Left ventricle myocardium superior (tissue), 1 donor: Measurements from ENCODE around the gene TEDC2. TPM values are rescaled to one million over a fixed set of nuclear protein-coding genes. Genes with fewer than 3 reads are reported as not detected.
"Not testable (repeated sequence)": the region's sequence is repeated elsewhere in the genome, so short reads cannot be mapped to it uniquely, and the experiment has no call there.

Experiments
- ATAC-seq: fragments of 200-7000 bp; cut with Tn5 transposase; one replicate; pipeline ENCODE4 v1.9.1; 2020; ENCODE audit warnings: mild to moderate bottlenecking, moderate library complexity
- DNase-seq: peaks from one replicate; pipeline ENCODE4 v3.0.0-alpha.2; 2020
- intact Hi-C: fragments of 100-400 bp; cut with micrococcal nuclease; formaldehyde crosslinking; loops from one replicate; pipeline ENCODE4 v1.11.0; 2022
- total RNA-seq: library from RNA; stranded (reverse); fragmentation: NEBNext Ultra II Directional; extraction: Animal tissue kit (Norgen Biotek cat#: 25700); gene quantifications from one replicate; pipeline ENCODE4 v1.2.1, GENCODE V29; 2021
- donor health status: DM: no; HTN: yes; CAD: no; lungs with severe emphysema.

Gene TEDC2
- total RNA-seq, 1 donor from 2014 or later, result 0.67 TPM

DNA sequence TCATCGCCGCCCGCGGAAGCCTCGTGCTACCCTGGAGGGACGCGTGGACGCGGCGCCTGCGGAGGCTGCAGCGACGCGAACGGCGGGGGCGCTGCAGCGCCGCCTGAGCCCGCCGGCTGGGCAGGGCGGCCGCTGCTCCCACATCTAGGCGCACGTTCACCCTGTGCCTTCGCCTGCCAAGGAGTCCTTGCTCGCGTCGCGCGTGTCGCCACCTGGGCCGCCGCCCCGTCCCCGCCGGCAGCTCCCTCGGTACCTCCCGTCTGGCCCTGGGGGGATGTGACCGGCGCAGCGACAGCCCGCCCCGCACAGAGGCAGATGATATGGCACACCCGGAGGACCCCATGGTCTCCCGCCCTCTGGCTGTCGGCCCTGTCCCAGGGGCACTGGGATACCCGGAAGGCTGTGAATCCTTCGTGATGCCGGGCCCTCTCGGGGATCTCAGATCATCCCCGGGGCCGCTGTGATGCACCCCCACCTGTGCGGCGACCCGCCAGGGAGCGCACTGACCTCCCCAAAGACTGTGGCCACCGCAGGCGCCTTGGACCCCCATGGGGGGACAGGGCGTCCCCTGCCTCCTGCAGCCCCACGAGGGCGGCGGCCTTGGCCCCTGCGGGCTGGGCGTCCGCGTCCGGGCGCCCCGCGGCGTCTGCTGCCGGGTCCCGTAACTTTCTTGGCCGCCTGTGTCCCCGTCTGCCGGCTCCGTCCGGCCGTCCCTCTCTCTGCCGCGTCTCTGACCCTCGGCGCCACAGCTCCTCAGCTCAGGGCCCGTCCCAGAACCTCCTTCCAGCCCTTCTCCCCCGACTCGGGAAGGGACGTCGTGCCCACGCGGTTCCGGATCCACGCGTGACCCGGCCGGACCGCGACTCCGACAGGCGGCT is 14.3 kb downstream of the TEDC2 start:
- intact Hi-C loops, result no loop called here
- DNase-seq (peak; percentile 80), ATAC-seq (peak; percentile 79)

DNA sequence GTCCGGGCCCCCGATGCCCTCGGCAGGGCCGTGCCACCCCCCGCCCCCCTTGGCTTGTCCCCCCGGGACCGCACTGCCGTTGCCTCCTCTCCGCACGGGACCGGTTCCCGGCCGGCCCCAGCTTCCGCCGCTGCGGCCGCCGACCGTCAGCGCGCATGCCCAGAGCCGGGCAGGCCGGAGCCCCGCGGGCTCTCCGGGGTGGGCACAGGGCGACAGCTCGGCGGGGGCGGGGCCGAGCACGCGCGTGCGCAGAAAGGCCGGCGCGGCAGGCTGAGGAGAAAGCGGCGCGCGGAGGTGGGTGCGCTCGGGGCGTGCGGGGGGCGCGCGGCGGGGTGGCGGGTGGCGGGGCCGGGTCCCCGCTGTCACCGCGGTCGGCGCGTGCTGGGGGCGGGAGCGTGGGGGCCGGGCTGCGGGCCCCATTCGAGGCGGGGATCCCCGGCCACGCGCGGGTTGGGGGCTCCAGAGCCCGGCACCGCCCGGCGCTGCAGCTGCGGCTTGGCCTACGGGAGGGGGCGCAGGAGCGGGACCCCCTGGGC is 15.0 kb downstream of the TEDC2 start, which contains the start of gene TBC1D24:
Gene TBC1D24, plus strand, starts transcription at position 251 of the 536 bp plus-strand sequence. CDS start 21,022 bp downstream, outside the sequence.
- ATAC-seq, result peak; percentile 94
- intact Hi-C loops, result no loop called here
- DNase-seq, result peak; percentile 94

DNA sequence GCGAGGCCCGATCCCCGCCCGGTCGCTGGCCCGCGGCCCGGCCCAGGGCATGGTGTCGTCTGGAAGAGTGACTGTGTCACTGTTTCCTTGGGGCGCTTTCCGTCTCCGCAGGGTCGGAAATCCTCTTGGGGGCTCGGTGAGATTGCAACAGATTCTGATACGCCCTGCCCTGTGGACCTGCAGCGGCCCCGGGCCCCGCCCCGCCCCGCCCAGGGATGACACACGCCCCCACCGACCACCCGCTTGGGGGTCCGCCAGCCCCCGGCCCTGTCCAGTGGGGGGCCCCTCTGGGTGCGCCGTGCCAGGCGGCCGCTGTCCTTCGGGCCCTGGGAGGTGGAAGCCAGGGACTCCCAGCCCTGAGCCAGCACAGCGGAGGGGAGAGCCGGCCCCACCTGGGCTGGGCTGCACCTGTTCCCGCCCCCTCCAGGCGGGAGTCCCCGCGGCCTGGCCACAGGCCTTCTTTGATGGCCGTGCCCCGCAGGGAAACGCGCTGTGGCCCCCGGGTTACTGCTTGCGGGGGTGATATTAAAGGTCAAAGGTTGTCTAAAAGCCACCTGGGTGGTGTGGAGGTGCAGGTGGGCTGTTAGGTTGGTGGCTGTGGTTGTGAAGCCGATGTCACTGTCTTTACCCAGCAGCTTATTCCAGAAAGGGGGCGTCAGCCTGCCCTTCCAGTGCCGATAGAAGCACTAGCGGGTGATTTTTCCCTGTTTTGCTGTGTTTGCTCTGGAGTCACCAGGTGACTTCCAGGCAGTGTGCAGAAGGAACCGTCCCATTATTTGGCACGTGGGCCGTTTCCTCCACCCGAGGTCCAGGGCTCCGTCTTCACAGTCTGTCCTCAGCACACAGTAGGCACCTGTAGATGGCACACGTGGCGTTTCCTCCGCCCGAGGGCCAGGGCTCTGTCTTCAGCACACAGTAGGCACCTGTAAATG is 15.8 kb downstream of the TEDC2 start:
- ATAC-seq, result no peak
- DNase-seq, result peak; percentile 47
- intact Hi-C loops, result no loop called here

DNA sequence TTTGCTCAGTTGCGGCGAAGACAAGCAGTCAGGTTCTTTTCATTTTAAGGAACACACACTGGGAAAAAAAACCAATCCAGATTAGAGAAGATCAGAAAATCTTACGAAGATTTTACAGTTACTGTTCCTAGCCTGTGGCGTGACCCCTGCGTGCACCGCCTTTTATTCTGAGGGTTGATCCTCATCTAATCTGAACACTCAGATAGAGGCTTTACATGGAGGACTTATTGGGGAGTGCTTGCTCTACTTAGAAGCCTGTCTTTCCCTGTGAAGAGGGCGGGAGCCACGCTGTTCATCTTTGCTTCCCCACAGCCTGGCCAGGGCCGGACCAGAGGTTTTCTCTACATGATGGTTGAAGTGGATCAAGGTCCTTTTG is 16.4 kb downstream of the TEDC2 start:
- intact Hi-C loops, result no loop called here
- DNase-seq (no peak), ATAC-seq (no peak)

DNA sequence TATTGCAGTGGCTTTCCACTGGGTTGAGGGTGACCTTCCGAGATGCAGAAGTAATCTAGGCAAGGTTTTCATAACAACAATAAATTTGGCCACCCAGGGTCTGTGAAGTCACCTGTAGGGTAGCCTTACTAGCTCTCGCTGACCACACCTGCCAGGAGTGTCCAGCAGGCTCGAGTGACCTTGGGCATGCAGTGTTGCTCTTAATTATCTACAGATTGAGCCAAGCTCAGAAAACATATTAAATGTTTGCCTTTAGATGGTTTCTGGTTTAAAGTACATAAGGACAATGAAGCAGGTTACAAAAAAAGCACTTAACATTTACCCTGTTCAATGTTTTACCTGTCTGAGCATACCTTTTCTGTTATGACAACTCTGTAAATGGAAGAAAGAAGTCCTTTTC is 16.8 kb downstream of the TEDC2 start:
- no peak for DNase-seq
- no peak for ATAC-seq
- intact Hi-C loops, result no loop called here

DNA sequence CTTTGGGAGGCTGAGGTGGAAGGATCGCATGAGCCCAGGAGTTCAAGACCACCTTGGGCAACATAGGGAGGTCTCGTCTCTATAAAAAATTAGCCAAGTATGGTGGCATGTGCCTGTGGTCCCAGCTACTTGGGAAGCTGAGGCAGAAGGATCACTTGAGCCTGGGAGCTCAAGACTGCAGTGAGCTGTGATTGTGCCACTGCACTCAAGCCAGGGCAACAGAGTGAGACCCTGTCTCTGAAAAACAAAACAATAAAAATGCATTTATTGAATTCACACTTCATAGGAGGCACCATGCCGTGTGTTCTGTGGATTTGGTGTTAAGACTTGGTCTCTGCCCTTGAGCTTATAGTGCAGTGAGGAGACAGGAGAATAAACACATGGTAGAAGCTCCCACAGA is 17.4 kb downstream of the TEDC2 start:
- DNase-seq, result no peak
- intact Hi-C loops, result no loop called here
- ATAC-seq, result no peak

DNA sequence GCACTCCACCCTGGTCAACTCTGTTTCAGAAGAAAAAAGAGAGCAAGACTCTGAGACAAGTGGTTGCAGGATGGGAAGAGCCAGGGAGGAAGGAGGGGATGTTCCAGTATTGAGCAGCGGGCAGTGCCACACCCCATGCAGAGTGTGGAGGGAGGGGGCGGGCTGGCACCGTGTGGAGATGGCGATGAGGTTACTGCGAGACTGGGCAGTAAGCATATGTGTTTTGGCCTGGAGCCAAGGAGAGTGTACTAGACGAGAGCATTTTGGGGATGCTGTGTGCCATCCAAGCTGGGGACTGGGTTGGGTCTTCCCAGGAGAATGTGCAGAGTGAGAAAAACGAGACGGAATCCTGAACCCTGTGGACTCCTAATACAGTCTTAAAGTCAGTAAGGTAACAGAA is 18.4 kb downstream of the TEDC2 start:
- intact Hi-C loops, result no loop called here
- ATAC-seq (no peak), DNase-seq (no peak)

DNA sequence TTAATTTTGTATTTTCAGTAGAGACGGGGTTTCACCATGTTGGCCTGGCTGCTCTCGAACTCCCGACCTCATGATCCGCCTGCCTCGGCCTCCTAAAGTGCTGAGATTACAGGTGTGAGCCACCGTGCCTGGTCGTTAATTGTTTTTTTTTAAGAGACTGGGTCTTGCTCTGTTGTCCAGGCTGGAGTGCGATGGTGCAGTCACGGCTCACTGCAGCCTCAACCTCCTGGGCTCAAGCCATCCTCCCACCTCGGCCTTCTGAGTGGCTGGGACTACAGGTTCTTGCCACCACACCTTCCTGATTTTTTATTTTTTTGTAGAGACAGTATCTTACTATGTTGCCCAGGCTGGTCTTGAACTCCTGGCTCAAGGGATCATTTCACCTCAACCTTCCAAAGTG is 20.1 kb downstream of the TEDC2 start:
- ATAC-seq, DNase-seq, intact Hi-C loops: not testable (repeated sequence)

DNA sequence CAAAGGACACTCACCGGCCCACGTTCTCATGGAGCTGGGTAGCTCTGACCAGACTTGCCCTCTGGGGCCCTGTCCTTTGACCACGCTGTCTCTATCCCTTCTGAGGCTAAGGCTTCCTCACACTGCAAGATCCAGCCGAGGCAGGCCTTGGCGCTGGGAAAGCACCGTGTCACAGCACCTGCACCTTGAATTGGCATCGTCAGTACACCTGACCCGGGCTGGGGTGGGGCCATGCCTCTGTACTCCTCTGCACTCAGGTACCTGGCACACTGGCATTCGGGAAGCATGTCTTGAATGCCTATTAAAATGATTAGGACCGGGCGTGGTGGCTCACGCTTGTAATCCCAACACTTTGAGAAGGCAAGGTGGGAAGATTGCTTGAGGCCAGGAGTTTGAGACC is 21.0 kb downstream of the TEDC2 start:
- no peak for DNase-seq
- ATAC-seq, result no peak
- intact Hi-C loops, result no loop called here

DNA sequence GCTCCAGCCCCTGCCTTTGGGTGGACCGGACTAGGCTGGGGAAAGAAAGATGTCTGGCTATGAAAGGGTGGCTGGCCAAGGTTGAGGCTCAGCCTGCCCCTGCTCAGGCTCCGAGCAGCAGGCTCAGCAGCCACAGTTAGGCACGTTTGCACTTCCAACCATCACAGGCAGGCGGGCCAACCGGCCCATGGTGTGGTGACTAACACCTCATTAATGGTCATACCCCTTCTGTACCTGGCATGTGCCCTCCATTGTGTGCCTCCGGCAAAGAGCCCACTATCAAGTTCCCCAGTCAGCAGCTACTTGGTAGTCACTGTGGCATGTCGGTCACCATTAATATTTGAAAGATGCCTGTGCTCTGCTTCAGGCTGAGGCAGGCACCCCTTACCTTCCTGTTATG is 21.8 kb downstream of the TEDC2 start:
- ATAC-seq (no peak), DNase-seq (no peak)
- intact Hi-C loops, result no loop called here

DNA sequence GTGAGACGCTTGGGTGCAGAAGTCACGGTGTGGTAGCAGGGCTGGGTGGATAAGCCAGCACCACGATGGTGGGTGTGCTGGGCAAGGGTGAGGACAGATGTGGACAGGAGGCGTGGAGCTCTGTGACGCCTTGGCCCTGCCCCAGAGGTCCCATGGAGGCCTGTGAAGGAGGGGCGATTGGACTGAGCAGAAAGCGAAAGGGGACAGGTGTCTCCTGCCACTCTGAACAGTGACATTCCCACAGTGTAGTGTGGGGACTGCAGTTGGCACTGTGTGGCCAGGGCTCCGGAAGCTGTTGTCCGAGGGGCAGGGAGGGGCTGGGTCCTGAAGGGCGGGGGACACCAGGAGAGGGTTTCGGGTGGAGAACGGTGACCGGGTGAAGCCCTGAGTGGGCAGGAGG is 22.3 kb downstream of the TEDC2 start:
- no peak for ATAC-seq
- intact Hi-C loops, result no loop called here
- DNase-seq, result peak; percentile 19

DNA sequence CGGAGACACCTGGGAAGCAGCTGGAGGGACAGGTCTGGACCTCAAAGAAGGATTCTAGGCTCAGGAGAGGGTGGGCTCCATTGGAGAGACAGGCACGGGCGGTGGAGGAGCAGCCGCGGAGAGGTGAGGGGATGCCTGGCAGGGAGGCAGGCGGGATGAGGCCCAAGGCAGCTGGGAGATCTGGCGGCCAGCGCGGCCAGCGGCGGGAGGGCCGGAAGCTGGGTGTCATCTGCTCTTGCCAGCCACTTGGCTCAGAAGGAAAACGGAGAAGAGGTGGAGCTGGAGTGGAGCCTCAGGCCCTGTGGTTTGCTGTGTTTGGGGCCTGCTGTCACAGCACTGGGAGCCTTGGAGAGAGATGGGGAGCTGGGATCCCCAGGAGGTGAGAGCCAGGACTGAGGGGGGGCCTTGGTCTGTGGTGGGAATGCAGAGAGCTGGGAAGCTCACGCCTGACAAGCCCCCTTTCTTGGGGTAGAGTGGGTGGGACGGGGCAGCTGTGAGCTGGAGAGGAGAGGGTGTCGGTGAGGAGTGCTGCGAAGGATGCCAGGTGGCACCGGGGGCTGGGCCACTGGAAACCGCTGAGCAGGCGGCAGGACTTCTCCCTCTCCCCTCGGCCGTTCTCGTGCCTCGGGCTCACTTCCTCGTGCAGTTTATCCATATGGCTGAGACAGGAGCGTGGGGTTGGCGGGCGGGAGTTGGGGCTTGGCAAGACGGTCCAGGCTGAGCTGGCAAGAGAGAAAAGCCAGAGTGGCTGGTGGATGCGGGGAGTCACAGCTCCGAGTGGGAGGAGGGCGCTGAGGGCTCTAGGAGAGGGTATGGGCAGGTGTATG is 23.0 kb downstream of the TEDC2 start:
- peak; percentile 73 for DNase-seq
- intact Hi-C loops, result no loop called here
- ATAC-seq, result peak; percentile 64

DNA sequence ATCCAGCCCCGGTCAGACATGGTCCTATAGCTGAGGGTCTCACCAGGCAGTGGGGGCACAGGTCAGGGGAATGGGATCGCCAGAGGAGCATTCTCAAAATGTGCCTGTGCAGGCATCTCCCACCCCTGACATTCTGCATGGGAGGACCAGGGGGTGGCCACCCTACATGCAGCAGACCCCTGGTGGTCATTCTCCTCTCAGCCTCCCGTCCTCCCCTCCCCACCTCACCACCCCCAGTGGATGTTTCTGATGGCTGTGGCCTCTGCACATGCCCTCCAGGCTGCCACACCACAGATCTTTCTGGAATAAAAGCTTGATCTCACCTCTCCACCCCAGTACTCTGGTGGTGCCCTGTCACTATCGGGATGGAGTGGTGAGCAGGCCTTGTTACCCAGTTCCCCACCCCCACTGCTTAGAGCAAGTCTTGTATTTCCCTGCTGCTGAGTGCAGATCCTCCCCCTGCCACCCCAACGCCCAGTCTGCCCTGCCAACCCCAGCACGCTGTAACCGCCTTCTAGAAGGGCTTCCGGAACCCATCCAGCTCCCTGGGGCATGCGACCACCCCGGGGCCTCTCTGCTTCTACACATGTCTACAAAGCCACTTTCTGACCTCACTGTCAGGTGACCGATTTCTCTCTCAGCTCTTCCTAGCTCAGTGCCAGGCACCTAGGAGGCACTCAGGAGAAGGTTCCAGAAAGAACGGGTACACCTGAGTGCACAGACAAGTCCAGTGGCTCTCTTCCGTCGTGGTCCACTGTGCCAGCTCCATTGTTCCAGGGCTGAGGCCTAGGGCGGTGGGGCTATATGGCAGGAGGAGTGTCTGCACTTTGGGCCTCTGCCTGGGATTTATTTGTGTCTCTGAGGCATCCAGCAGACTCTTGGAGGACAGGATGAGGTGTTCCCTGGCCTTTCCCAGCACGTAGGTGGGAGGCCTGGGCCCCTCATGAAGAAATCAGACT is 24.3 kb downstream of the TEDC2 start:
- DNase-seq, result peak; percentile 19
- intact Hi-C loops, result no loop called here
- ATAC-seq, result no peak

DNA sequence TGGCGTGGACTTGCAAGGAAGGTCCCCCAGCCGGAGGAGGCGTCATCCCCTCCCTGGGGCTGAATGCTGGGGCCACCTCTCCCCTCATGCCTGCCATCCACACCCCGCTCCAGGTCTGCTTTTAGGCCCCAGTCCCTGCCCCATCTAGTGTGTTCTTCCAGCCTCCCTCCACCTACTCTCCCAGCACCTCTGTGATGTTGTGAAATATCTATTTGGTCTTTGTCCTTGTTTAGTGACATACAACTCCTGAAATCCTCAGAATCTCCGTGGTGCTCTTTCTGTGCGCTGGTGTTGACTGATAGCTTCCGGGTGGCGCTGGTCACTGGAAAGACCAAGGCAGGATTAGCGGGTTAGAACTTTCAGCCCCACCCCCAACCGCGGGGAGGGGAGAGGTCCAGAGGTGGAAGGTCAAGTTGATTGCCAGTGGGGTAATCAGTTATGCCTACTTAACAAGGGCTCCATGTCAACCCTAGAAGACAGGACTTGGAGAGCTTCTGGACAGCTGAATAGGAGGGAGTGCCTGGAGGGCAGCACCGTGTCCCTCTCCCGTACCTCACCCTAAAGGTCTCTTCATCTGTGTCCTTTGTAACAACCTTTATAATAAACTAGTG is 25.1 kb downstream of the TEDC2 start:
- ATAC-seq (no peak), DNase-seq (peak; percentile 7)
- intact Hi-C loops, result no loop called here

DNA sequence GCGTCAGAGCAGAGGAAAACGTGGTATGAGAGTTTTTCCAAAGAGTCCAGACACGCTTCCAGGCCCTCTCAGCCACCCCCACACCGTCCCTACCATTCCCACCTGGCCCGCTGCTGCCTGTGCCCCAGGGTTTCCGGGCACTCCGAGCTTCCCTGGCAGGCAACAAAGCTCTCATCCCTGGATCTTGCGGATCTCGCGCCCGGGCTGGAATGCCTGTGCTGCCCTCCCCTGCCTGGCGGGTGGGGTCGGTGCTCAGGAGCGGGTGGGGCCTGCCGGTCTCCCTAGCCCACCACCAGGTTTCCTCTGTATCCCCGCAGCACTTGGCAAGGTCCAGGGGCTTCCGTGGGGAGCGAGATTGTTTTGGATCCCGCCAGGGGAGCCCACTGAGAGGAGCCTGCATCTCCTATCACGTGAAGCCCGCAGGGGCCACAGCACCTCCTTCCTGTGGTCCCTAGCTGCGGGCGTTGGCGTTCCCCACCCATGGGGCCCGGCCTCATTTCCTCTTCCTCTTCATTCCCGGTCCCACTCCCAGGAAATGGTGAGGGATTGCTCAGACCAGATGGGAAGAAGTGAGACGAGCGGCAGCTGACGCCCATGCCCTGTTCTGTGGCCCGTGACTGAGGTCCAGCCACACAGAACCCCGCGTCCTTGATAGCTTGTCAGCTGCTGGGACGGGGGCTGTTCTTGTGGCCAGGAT is 26.1 kb downstream of the TEDC2 start:
- ATAC-seq, result no peak
- peak; percentile 30 for DNase-seq
- intact Hi-C loops, result no loop called here

DNA sequence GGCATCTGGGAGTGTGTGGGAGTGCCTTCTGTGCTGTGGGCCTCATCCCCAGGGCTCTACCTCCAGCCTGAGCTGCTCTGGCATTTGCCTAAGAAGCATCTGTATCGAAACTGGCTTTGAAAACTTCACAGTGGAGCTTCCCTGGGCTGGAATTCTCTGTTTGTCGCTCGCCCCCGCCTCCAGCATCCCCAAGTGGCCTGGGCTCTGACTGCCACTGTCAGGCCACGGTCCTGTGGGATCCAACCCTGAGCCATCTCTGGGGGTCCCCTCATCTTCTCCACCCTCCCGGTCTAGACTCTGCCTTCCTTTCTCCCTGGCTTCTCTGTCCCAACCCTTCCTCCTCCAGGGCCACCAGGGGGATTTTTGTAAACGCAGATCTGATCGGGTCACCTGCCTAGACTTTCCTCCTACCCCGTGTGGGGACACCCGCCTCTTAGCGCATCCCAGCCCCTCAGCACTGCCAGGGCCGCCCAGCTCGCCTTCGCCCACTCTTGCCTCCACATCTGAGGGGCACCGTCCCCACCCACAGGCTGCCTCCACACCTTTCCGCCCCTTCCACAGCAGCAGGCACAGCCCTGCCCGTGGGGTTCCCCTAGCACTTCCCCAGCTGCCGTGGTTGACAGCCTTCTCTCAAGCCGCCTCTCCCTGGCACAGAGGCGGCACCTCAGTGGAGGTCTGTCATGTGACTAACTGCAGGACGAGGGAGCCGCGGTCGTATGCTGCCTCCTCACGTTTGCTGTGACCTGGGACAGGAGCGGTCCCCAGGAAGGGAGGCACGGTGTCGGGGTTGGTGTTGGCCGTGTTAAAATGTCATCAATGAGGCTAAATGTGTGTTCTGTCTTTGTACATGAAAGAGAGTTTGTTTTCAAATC is 27.0 kb downstream of the TEDC2 start:
- DNase-seq, result peak; percentile 75
- intact Hi-C loops, result no loop called here
- ATAC-seq, result peak; percentile 83
